ENCODE data around the gene C1D.

DNA sequence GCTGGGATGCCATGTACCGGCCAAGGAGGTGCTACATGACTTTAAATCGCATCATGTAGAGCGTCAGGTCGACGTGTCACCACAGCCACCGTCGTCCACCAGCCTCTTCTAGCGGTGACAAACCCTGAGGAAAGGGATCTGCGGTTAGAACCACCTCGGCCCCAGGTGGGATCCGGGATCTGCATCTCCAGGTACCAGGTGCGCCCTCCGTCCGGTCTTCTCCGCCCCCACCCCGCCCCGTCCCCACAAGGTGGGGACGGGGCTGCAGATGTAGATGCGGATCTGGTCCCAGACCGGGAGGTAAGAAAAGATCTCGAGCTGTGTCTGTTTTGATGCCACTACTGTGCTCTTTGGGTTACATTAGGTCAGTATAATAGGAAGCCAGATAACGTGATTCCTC, 38.4 kb downstream of the C1D start:
- TF ChIP-seq, protein P1, sequence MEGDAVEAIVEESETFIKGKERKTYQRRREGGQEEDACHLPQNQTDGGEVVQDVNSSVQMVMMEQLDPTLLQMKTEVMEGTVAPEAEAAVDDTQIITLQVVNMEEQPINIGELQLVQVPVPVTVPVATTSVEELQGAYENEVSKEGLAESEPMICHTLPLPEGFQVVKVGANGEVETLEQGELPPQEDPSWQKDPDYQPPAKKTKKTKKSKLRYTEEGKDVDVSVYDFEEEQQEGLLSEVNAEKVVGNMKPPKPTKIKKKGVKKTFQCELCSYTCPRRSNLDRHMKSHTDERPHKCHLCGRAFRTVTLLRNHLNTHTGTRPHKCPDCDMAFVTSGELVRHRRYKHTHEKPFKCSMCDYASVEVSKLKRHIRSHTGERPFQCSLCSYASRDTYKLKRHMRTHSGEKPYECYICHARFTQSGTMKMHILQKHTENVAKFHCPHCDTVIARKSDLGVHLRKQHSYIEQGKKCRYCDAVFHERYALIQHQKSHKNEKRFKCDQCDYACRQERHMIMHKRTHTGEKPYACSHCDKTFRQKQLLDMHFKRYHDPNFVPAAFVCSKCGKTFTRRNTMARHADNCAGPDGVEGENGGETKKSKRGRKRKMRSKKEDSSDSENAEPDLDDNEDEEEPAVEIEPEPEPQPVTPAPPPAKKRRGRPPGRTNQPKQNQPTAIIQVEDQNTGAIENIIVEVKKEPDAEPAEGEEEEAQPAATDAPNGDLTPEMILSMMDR (IDR thresholded peaks at IDR 0.05), result no peak
- TF ChIP-seq POLR2A (IDR thresholded peaks at IDR 0.05), result no peak

All from esophagus squamous epithelium (tissue), 4 donors.